ENCODE results near the gene PDE3B.
"Not testable (repeated sequence)": the region's sequence is repeated elsewhere in the genome, so short reads cannot be mapped to it uniquely, and the experiment has no call there.

The PDE3B gene

DNA sequence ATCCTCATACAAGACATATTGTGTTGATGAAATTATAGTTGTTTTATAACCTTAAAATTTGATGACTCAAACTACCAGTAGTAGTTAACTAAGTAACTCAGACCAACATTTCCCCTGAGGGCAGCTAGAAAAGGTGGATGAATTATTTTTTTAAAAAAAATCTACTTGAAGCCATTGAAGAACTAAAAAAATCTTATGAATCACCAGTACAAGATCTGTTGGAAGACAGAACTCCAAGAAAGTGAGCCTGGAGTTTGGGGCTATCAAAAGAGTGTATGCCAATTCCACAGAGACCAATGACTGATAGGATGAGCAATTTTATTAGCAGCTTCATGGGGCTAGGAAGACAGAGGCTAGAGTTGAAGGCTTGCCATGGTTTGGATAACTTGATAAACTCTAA lies 176.0 kb downstream of the PDE3B start:
- no peak for DNase-seq

DNA sequence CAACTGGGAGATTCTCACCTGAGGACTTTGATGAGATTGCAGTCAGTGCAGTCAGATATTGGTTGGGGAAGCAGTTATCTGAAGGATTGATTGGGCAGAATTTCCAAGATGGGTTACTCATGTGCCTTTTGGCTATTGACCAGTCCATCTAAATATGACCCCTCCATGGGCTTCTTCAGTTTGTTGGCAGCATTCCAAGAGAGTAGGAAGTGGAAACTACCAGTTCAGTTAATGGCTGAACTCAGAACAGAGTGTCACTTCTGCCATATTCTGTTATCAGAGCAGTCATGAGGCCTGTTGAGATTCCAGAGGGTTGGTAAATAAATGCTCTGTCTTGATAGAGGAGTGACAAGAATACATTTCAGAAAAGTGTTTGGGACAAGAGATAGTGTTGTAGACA lies 177.4 kb downstream of the PDE3B start:
- no peak for DNase-seq

GRCh38 chr11:14826600-14826999 lies 183.0 kb downstream of the PDE3B start:
- DNase-seq: peak; percentile 34

- no peak for DNase-seq
These were observed 192.2 kb downstream of the PDE3B start for GRCh38 chr11:14835496-14836492.

DNA sequence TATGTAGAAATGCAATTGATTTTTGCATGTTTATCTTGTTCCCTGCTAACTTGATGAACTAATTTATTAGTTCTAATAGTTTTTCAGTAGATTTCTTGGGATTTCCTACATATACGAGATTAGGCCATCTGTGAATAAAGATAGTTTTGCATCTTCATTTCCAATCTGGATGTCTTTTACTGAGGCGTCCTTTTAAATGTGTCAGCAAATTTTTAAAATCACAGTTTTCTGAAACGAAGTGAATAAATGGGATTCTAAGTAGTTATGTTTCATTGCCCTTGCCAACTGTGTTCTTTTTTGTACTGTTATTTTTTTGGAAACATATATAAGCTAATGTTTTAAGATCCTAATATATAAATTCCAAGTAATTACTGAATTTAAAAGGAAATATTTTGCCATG lies 198.4 kb downstream of the PDE3B start:
- DNase-seq: no peak

GRCh38 chr11:14852571-14853177 lies 209.1 kb downstream of the PDE3B start:
- no peak for DNase-seq

- DNase-seq: no peak
These were observed 210.5 kb downstream of the PDE3B start for GRCh38 chr11:14854057-14854456.

DNA sequence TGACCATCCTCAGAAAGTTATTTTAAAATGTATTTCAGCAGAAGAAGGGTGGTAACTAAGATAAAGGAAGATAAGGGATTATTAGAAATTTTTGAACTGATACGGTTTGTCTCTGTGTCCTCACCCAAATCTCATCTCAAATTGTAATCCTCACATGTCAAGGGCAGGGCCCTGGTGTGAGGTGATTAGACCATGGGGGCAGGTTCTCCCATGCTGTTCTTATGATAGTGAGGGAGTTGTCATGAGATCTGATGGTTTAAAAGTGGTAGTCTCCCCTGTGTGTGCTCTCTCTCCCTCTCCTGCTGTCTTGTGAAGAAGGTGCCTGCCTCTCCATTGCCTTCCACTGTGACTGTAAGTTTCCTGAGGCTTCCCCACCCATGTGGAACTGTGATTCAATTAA lies 212.3 kb downstream of the PDE3B start:
- DNase-seq: no peak

- no peak for DNase-seq
These were observed 214.0 kb downstream of the PDE3B start for GRCh38 chr11:14857621-14858020.

- no peak for DNase-seq
These were observed 214.8 kb downstream of the PDE3B start for GRCh38 chr11:14858404-14858803.

GRCh38 chr11:14860511-14860910 lies 216.9 kb downstream of the PDE3B start:
- DNase-seq: no peak

DNA sequence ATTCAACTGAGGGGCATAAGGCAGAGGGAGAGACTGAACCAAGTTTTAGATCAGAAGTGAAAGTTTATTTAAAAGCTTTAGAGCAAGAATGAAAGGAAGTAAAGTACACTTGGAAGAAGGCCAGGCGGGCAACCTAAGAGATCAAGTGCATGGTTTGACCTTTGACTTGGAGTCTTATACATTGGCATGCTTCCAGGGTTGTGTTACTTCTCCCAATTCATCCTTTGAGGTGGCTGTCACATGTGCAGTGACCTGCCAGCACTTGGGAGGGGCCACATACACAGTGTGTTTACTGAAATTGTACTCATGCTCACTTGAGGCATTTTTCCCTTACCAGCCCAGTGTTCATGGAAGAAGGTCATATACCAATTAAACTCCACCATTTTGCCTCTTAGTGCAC lies 218.1 kb downstream of the PDE3B start:
- DNase-seq: no peak

DNA sequence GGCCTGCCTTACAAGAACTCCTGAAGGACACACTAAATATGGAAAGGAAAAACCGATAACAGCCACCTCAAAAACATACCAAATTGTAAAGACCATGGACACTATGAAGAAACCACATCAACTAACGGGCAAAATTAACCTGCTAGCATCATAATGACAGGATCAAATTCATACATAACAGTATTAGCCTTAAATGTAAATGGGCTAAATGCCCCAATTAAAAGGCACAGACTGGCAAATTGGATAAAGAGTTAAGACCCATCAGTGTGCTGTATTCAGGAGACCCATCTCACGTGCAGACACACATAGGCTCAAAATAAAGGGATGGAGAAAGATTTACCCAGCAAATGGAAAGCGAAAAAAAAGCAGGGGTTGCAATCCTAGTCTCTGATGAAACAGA lies 220.2 kb downstream of the PDE3B start:
- not testable (repeated sequence) for DNase-seq

DNA sequence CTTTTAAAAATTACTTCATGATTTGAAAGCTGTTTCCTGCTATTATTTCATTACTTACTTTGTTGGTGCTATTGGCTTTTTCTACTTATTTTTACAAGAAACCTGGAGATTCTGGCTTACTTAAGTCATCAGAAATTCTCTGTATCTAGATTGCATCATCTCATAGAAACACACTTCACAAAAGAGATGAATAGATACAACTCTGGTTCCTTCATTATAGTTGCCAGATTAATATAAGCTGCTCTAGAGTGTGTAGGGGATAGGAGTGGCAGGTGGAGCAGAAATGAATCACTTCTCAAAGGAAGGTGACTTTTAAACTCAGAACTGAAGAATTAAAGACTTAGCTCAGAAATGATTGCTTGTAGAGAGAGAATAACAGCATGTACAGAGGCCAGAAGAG lies 228.4 kb downstream of the PDE3B start:
- DNase-seq: no peak

- no peak for DNase-seq
These were observed 230.0 kb downstream of the PDE3B start for GRCh38 chr11:14873632-14874031.

GRCh38 chr11:14875163-14875562 lies 231.6 kb downstream of the PDE3B start:
- DNase-seq: no peak

DNA sequence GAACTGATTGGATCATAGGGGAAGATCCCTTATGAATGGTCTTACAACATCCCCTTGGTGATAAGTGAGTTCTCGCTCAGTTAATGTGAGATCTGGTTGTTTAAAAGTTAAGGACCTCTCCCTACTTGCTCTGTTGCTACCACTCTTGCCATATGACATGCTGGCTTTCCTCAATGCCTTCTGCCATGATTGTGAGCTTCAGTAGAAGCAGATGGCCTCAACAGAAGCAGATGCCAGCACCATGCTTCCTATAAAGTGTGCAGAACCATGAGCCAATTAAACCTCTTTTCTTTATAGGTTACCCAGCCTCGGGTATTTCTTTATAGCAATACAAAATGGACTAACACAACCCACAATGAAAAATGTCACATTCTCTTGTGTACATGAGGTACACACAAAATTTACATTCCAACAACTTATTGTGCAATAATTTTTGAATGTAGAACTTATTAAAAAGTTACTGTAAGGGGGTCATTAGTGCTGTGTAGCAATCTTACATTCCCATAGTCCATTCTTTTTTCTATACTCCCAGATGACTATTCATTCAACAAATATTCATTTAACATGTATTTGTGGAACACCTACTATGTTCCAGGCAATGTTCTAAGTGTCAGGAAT lies 238.1 kb downstream of the PDE3B start:
- DNase-seq: no peak

- no peak for DNase-seq
These were observed 238.6 kb downstream of the PDE3B start for GRCh38 chr11:14882196-14882595.

DNA sequence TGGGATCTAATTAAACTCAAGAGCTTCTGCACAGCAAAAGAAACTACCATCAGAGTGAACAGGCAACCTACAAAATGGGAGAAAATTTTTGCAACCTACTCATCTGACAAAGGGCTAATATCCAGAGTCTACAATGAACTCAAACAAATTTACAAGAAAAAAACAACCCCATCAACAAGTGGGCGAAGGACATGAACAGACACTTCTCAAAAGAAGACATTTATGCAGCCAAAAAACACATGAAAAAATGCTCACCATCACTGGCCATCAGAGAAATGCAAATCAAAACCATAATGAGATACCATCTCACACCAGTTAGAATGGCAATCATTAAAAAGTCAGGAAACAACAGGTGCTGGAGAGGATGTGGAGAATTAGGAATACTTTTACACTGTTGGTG lies 240.1 kb downstream of the PDE3B start:
- DNase-seq: not testable (repeated sequence)

DNA sequence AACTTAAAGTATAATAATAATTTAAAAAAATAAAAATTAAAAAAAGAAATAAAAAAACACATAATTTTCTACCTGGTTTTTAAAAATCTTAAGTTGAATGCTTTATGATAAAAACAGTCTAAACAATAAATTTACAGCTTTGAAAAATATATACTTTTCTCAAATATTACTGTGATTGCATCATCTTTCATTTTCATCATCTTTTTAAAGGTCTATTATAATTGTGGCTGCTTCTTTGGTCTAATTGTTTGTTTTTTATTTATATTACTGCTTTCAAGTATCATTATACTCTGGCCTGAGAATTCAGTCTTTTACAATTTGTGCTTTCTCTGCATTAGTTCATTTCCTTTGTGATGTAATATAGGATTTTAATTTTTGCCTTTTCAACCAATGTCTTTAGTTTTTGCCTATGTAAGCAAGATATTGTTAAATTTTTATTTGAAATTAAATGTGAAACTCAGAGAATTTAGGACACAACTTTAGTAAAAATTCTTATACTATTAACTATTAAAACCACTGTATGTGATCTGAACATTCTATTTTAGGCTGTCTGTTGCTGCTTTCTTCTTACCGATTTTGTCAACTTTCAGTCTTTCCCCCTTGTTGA lies 241.2 kb downstream of the PDE3B start:
- DNase-seq: no peak

DNA sequence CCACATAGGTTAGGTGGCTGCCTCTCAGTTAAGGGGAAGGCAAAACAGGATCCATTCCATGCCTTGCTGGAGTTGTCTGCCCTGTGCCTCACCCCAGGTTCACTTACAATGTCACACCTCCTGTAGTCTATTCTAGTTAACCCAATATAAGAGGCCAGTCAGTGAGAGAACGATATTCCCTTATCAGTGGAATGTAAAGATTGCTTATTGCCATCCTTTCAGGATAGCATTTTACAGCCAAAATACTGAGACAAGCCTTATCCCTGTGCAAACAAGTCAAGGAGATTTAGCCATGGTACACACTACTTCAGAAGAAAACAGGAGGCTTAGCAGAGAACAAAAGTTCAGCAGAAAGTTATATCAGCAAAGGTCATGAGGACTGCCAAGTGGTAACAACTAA lies 242.9 kb downstream of the PDE3B start:
- no peak for DNase-seq

DNA sequence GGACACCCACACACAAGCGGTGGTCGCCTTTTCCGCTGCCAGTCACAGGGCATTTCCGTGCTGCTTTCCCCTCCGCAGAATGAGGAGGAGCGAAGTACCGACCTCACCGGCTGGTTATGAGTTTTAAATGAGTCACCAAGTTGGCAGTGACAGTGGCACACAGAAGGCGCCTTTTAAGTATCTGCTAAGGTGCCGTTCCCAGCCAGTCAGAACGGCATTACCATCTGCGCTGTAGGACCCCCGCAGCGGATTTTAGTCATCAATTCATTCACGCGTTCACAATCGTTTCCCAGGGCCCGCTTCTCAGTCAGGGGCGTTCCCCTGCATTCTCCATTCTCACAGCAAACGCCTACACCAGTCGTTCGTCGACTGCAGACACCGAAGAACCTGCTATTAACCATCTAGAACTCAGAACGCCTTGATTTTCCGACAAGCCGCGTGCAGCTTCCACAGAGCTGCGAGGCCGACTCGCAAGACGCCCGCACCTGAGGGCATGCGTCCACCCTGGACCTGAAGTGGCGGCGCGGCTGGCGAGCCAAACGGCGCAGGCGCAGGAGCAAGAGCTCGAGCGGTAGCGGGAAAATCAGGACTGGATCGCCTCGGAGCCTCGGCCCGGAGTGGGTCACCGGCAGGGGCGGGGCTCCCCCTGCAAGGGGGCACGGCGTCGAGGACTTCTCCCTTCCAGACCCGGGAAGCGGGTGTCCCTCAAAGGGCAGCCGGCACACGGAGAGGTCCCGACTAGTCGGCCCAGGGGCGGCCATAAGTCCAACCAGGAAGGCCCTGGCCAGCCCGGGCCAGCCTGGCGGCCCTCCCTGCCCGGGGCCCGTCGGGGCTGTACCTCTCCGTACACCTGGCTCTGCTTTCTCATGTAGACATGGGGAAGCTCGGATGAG lies 247.8 kb downstream of the PDE3B start:
- DNase-seq: peak; percentile 91
